Measurements from ENCODE around the gene NOP10.
"Not testable (repeated sequence)": the region's sequence is repeated elsewhere in the genome, so short reads cannot be mapped to it uniquely, and the experiment has no call there.

NOP10 gene

GRCh38 chr15:34359416-34359815, 16.5 kb upstream of the NOP10 start:
- no peak for FAIRE-seq
- no peak for TF ChIP-seq TAF1 (IDR thresholded peaks at IDR 0.05; ENCODE audit: low read depth, low read length)
- no peak for TF ChIP-seq POU2F2 (IDR thresholded peaks at IDR 0.05; ENCODE audit: low read depth, low read length)
- TF ChIP-seq SPI1 (IDR thresholded peaks at IDR 0.05; ENCODE audit: low read depth, low read length), result no peak
- TF ChIP-seq POLR2A (IDR thresholded peaks at IDR 0.05; ENCODE audit: low read depth, low read length), result no peak
- TF ChIP-seq PAX5 (IDR thresholded peaks at IDR 0.05; ENCODE audit: insufficient read depth, low read length, severe bottlenecking), result no peak
- no peak for TF ChIP-seq POLR2AphosphoS5 (IDR thresholded peaks at IDR 0.05; ENCODE audit: low read depth, low read length)

GRCh38 chr15:34358948-34359347, 16.0 kb upstream of the NOP10 start:
- FAIRE-seq (no peak), DNase-seq (ENCODE audit: insufficient read length, low spot score) (no peak)
- TF ChIP-seq SPI1 (IDR thresholded peaks at IDR 0.05; ENCODE audit: low read depth, low read length) (no peak), POU2F2 (IDR thresholded peaks at IDR 0.05; ENCODE audit: low read depth, low read length) (no peak)

More at GRCh38 chr15:34359416-34359815, 16.5 kb upstream of the NOP10 start:
- no peak for DNase-seq (ENCODE audit: insufficient read length, low spot score)

- TF ChIP-seq TAF1 (IDR thresholded peaks at IDR 0.05; ENCODE audit: low read depth, low read length) (no peak), POLR2A (IDR thresholded peaks at IDR 0.05; ENCODE audit: low read depth, low read length) (no peak), POLR2AphosphoS5 (IDR thresholded peaks at IDR 0.05; ENCODE audit: low read depth, low read length) (no peak), POU2F2 (IDR thresholded peaks at IDR 0.05; ENCODE audit: low read depth, low read length) (no peak), SPI1 (IDR thresholded peaks at IDR 0.05; ENCODE audit: low read depth, low read length) (no peak), PAX5 (IDR thresholded peaks at IDR 0.05; ENCODE audit: insufficient read depth, low read length, severe bottlenecking) (no peak)
- FAIRE-seq, result no peak
- DNase-seq (ENCODE audit: insufficient read length, low spot score), result no peak
Observed at GRCh38 chr15:34358367-34358766, 15.4 kb upstream of the NOP10 start.

GRCh38 chr15:34357653-34358052, 14.7 kb upstream of the NOP10 start:
- TF ChIP-seq TAF1 (IDR thresholded peaks at IDR 0.05; ENCODE audit: low read depth, low read length) (no peak), POLR2A (IDR thresholded peaks at IDR 0.05; ENCODE audit: low read depth, low read length) (no peak), PAX5 (IDR thresholded peaks at IDR 0.05; ENCODE audit: insufficient read depth, low read length, severe bottlenecking) (no peak), POU2F2 (IDR thresholded peaks at IDR 0.05; ENCODE audit: low read depth, low read length) (no peak), SPI1 (IDR thresholded peaks at IDR 0.05; ENCODE audit: low read depth, low read length) (no peak), POLR2AphosphoS5 (IDR thresholded peaks at IDR 0.05; ENCODE audit: low read depth, low read length) (no peak)
- FAIRE-seq, result no peak
- no peak for DNase-seq (ENCODE audit: insufficient read length, low spot score)

- TF ChIP-seq TAF1 (IDR thresholded peaks at IDR 0.05; ENCODE audit: low read depth, low read length), result no peak
- TF ChIP-seq PAX5 (IDR thresholded peaks at IDR 0.05; ENCODE audit: insufficient read depth, low read length, severe bottlenecking), result no peak
- no peak for TF ChIP-seq POU2F2 (IDR thresholded peaks at IDR 0.05; ENCODE audit: low read depth, low read length)
- TF ChIP-seq POLR2A (IDR thresholded peaks at IDR 0.05; ENCODE audit: low read depth, low read length), result no peak
- no peak for TF ChIP-seq SPI1 (IDR thresholded peaks at IDR 0.05; ENCODE audit: low read depth, low read length)
- no peak for TF ChIP-seq POLR2AphosphoS5 (IDR thresholded peaks at IDR 0.05; ENCODE audit: low read depth, low read length)
- FAIRE-seq (no peak), DNase-seq (ENCODE audit: insufficient read length, low spot score) (no peak)
Observed at GRCh38 chr15:34355241-34355640, 12.3 kb upstream of the NOP10 start.

- no peak for FAIRE-seq
- no peak for DNase-seq (ENCODE audit: insufficient read length, low spot score)
- no peak for TF ChIP-seq POLR2A (IDR thresholded peaks at IDR 0.05; ENCODE audit: low read depth, low read length)
- TF ChIP-seq POLR2AphosphoS5 (IDR thresholded peaks at IDR 0.05; ENCODE audit: low read depth, low read length), result no peak
- no peak for TF ChIP-seq TAF1 (IDR thresholded peaks at IDR 0.05; ENCODE audit: low read depth, low read length)
- no peak for TF ChIP-seq SPI1 (IDR thresholded peaks at IDR 0.05; ENCODE audit: low read depth, low read length)
Observed at GRCh38 chr15:34354286-34354685, 11.3 kb upstream of the NOP10 start.

- TF ChIP-seq TAF1 (IDR thresholded peaks at IDR 0.05; ENCODE audit: low read depth, low read length) (no peak), PAX5 (IDR thresholded peaks at IDR 0.05; ENCODE audit: insufficient read depth, low read length, severe bottlenecking) (no peak), POLR2AphosphoS5 (IDR thresholded peaks at IDR 0.05; ENCODE audit: low read depth, low read length) (no peak), POLR2A (IDR thresholded peaks at IDR 0.05; ENCODE audit: low read depth, low read length) (no peak)
- DNase-seq (ENCODE audit: insufficient read length, low spot score), result no peak
- no peak for FAIRE-seq
Observed at GRCh38 chr15:34353627-34354026, 10.7 kb upstream of the NOP10 start.

- not testable (repeated sequence) for DNase-seq (ENCODE audit: insufficient read length, low spot score); FAIRE-seq
Observed at GRCh38 chr15:34352996-34353395, 10.1 kb upstream of the NOP10 start.

GRCh38 chr15:34349769-34350168, 6.8 kb upstream of the NOP10 start:
- no peak for FAIRE-seq
- TF ChIP-seq SPI1 (IDR thresholded peaks at IDR 0.05; ENCODE audit: low read depth, low read length) (no peak), PAX5 (IDR thresholded peaks at IDR 0.05; ENCODE audit: insufficient read depth, low read length, severe bottlenecking) (no peak)
- DNase-seq (ENCODE audit: insufficient read length, low spot score), result no peak

- DNase-seq (ENCODE audit: insufficient read length, low spot score) (no peak), FAIRE-seq (no peak)
- no peak for TF ChIP-seq TAF1 (IDR thresholded peaks at IDR 0.05; ENCODE audit: low read depth, low read length)
- no peak for TF ChIP-seq POLR2A (IDR thresholded peaks at IDR 0.05; ENCODE audit: low read depth, low read length)
- TF ChIP-seq POLR2AphosphoS5 (IDR thresholded peaks at IDR 0.05; ENCODE audit: low read depth, low read length), result no peak
- TF ChIP-seq SPI1 (IDR thresholded peaks at IDR 0.05; ENCODE audit: low read depth, low read length), result no peak
- no peak for TF ChIP-seq PAX5 (IDR thresholded peaks at IDR 0.05; ENCODE audit: insufficient read depth, low read length, severe bottlenecking)
- TF ChIP-seq POU2F2 (IDR thresholded peaks at IDR 0.05; ENCODE audit: low read depth, low read length), result no peak
Observed at GRCh38 chr15:34348735-34349300, 5.9 kb upstream of the NOP10 start.
